B cell (primary cell): ENCODE measurements around the gene TKTL1. TPM values are rescaled to one million over a fixed set of nuclear protein-coding genes. Genes with fewer than 3 reads are reported as not detected.

Experiments used
- ATAC-seq: fragments of 200-7000 bp; cut with Tn5 transposase; one replicate; pipeline ENCODE4 v1.10.0; 2021; ENCODE audit warnings: low read depth, mild to moderate bottlenecking, moderate number of reproducible peaks, moderate library complexity
- CTCF ChIA-PET: fragments of 350-600 bp; sonication (Branson Sonifier 250); formaldehyde crosslinking; loops from one replicate; lab custom pipeline; 2021; ENCODE audit warnings: antibody characterized with exemption, inconsistent platforms; lab: Charles Lee
- POLR2A ChIA-PET: fragments of 350-600 bp; sonication (Branson Sonifier 250); formaldehyde crosslinking; loops from one replicate; lab custom pipeline; 2021; ENCODE audit warnings: antibody characterized with exemption; lab: Charles Lee
- DNase-seq: peaks from one replicate; pipeline ENCODE4 v3.0.0; 2013
- H2AFZ ChIP-seq: 2 replicates; pipeline ENCODE4 v1.6.1; 2012; ENCODE audit warnings: mild to moderate bottlenecking, low read depth, low read length; ENCODE audit not compliant: insufficient read depth, poor library complexity, severe bottlenecking
- H3K27ac ChIP-seq, 2 donors: 1 replicate in 1 of 2; 2 replicates in 1 of 2; pipeline ENCODE4 v1.5.1; 2012 to 2013; ENCODE audit warnings: low read length in 2 of 2, mild to moderate bottlenecking in 2 of 2, moderate library complexity in 1 of 2
- H3K27me3 ChIP-seq, 4 experiments: fragments of 200-600 bp in 1 of 4; sonication (generic) in 1 of 4; replicated peaks in 1 of 4; 1 replicate in 2 of 4; 2 replicates in 2 of 4; pipeline versions ENCODE4 v1.6.1 to v1.7.0; 2013 to 2016; ENCODE audit warnings: low read length in 3 of 4, mild to moderate bottlenecking in 2 of 4, mixed read lengths in 1 of 4, moderate library complexity in 1 of 4; ENCODE audit not compliant: insufficient read depth in 4 of 4, control insufficient read depth in 3 of 4; ENCODE audit errors: control extremely low read depth in 1 of 4
- H3K36me3 ChIP-seq, 2 experiments: replicated peaks in 1 of 2; 1 replicate in 1 of 2; 2 replicates in 1 of 2; pipeline versions ENCODE4 v1.6.1 to v1.7.1; 2013; ENCODE audit warnings: low read length in 1 of 2; ENCODE audit not compliant: insufficient read depth in 2 of 2, control insufficient read depth in 1 of 2; ENCODE audit errors: control extremely low read depth in 1 of 2, extremely low read depth in 1 of 2
- H3K4me1 ChIP-seq, 2 donors: fragments of 200-600 bp in 1 of 2; sonication (generic) in 1 of 2; 1 replicate in 1 of 2; 2 replicates in 1 of 2; pipeline versions ENCODE4 v1.5.1 to v1.6.1; 2013 to 2017; ENCODE audit warnings: low read length in 2 of 2; ENCODE audit not compliant: control insufficient read depth in 2 of 2, insufficient read depth in 2 of 2
- H3K4me2 ChIP-seq: replicated peaks from 2 replicates; pipeline ENCODE3; 2012; ENCODE audit warnings: mild to moderate bottlenecking, low read depth, low read length; ENCODE audit not compliant: poor library complexity, severe bottlenecking
- H3K4me3 ChIP-seq, 5 experiments: fragments of 200-600 bp in 1 of 5; sonication (generic) in 1 of 5; 1 replicate in 3 of 5; 2 replicates in 2 of 5; pipeline versions ENCODE4 v1.5.1 to v1.7.0; 2011 to 2016; ENCODE audit warnings: low read length in 4 of 5, mild to moderate bottlenecking in 4 of 5, low read depth in 2 of 5, control low read depth in 1 of 5, moderate library complexity in 1 of 5; ENCODE audit not compliant: insufficient read depth in 1 of 5; ENCODE audit errors: control extremely low read depth in 1 of 5, extremely low read depth in 1 of 5
- H3K79me2 ChIP-seq: fragments of 200-600 bp; sonication (generic); one replicate; pipeline ENCODE4 v1.6.0; 2016; ENCODE audit warnings: low read length; ENCODE audit not compliant: control insufficient read depth, insufficient read depth
- H3K9ac ChIP-seq: fragments of 200-600 bp; sonication (generic); 2 replicates; pipeline ENCODE4 v1.6.1; 2017; ENCODE audit warnings: mild to moderate bottlenecking, low read length, moderate library complexity
- H3K9me3 ChIP-seq, 3 donors: one replicate each; pipeline versions ENCODE4 v1.6.1 to v1.7.1; 2013; ENCODE audit warnings: low read length in 2 of 3; ENCODE audit not compliant: control insufficient read depth in 2 of 3, insufficient read depth in 1 of 3; ENCODE audit errors: control extremely low read depth in 1 of 3
- H4K20me1 ChIP-seq: 2 replicates; pipeline ENCODE4 v1.6.0; 2012; ENCODE audit warnings: mild to moderate bottlenecking, low read length; ENCODE audit not compliant: insufficient read depth, control insufficient read depth, poor library complexity, severe bottlenecking
- H3K27ac Mint-ChIP-seq: one replicate; pipeline ENCODE4 v1.8.0; 2021; ENCODE audit warnings: mixed read lengths
- H3K27me3 Mint-ChIP-seq: one replicate; pipeline ENCODE4 v1.8.0; 2021; ENCODE audit warnings: mixed read lengths
- H3K4me1 Mint-ChIP-seq: one replicate; pipeline ENCODE4 v1.8.0; 2021; ENCODE audit warnings: mixed read lengths
- H3K4me3 Mint-ChIP-seq: one replicate; pipeline ENCODE4 v1.8.0; 2021; ENCODE audit warnings: mixed read lengths
- H3K9me3 Mint-ChIP-seq: one replicate; pipeline ENCODE4 v1.8.0; 2022; ENCODE audit warnings: mixed read lengths; ENCODE audit not compliant: insufficient read depth
- EZH2 ChIP-seq: IDR thresholded peaks from 2 replicates; pipeline ENCODE4 v1.6.1; 2012; ENCODE audit warnings: borderline replicate concordance, low read depth, mild to moderate bottlenecking, moderate library complexity, low read length; ENCODE audit not compliant: insufficient read depth, poor library complexity, severe bottlenecking
- WGBS: methylation state at CpG from one replicate; pipeline ENCODE4 v1.1.5; 2013; ENCODE audit warnings: missing lambda C conversion rate; ENCODE audit not compliant: insufficient coverage; 5-methylcytosine and 5-hydroxymethylcytosine counted together
- intact Hi-C: fragments of 100-400 bp; cut with micrococcal nuclease; formaldehyde crosslinking; loops from one replicate; pipeline ENCODE4 v1.10.0; 2022
- polyA plus RNA-seq: library from polyadenylated mRNA; depleted of rRNA; stranded (reverse); fragments of >200 nt; gene quantifications from 2 replicates; pipeline ENCODE4 v1.2.3, GENCODE V29; 2012
- total RNA-seq, 2 donors: library from RNA; stranded (reverse); fragments of 120-200 nt in 1 of 2; gene quantifications; 1 replicate in 1 of 2; 2 replicates in 1 of 2; pipeline versions ENCODE4 v1.2.3 to v1.2.4, GENCODE V29; 2013 to 2022
- TF ChIP-seq, protein P1 (sequence below): fragments of 200-600 bp; IDR thresholded peaks from one replicate; pipeline ENCODE4 v1.8.0; 2022; ENCODE audit warnings: antibody characterized with exemption, mild to moderate bottlenecking

The TKTL1 gene
- total and polyA plus RNA-seq, 2 donors (not counting 1 experiment from before 2014, with no cell fraction given) = 0.18 to 0.96 TPM

DNA sequence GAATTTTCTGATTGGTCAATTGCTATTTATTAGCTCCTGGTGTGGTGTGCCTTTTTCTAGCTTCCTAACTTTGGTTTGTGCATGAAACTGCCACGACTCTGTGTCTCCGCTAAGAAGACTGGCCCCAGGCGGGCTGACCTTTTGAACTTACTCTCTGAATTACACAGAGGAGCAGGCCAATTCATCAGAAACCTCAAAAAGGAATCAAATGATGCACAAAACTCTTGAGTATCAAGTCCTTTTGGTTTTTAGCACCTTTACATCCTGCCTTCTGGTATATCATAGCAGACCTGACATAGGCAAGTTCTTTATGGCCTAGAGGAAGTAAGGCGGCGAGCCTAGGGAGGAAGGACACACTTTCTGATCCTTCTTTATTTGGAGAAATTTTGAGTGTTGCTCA, 17.6 kb downstream of the TKTL1 start:
- DNase-seq (no peak), ATAC-seq (no peak)
- Mint-ChIP-seq H3K9me3 (no peaks in the 10 kb centered on the region), H3K27ac (no peak overlapping the region), H3K27me3 (no peaks in the 10 kb centered on the region), H3K4me1 (peaks cover 23% of the 10 kb centered on the region), H3K4me3 (no peak overlapping the region)
- Histone ChIP-seq H4K20me1 (no peaks in the 10 kb centered on the region), H2AFZ (no peak overlapping the region), H3K79me2 (no peaks in the 10 kb centered on the region), H3K27ac (no peak overlapping the region), H3K4me3 (no peak overlapping the region), H3K4me2 (no peak overlapping the region), H3K9me3 (peaks cover 0 to under 1% (median 0%) of the 10 kb centered on the region in 3 donors), H3K36me3 (no peaks in the 10 kb centered on the region), H3K4me1 (peaks cover 14 to 17% of the 10 kb centered on the region in 2 donors), H3K9ac (no peak overlapping the region), H3K27me3 (no peaks in the 10 kb centered on the region)
- TF ChIP-seq EZH2 = no peak
- TF ChIP-seq, protein P1, sequence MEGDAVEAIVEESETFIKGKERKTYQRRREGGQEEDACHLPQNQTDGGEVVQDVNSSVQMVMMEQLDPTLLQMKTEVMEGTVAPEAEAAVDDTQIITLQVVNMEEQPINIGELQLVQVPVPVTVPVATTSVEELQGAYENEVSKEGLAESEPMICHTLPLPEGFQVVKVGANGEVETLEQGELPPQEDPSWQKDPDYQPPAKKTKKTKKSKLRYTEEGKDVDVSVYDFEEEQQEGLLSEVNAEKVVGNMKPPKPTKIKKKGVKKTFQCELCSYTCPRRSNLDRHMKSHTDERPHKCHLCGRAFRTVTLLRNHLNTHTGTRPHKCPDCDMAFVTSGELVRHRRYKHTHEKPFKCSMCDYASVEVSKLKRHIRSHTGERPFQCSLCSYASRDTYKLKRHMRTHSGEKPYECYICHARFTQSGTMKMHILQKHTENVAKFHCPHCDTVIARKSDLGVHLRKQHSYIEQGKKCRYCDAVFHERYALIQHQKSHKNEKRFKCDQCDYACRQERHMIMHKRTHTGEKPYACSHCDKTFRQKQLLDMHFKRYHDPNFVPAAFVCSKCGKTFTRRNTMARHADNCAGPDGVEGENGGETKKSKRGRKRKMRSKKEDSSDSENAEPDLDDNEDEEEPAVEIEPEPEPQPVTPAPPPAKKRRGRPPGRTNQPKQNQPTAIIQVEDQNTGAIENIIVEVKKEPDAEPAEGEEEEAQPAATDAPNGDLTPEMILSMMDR = no peak
- CTCF ChIA-PET = interaction anchor here (1.3 kb wide), 1 partner anchor 13 kb away, joined by 4 read pairs; no protein-coding TSS in a partner anchor
- no CpG with 5 or more reads among the region's 5 CpGs for WGBS
- intact Hi-C loops = no loop called here
- POLR2A ChIA-PET = no interaction called here

DNA sequence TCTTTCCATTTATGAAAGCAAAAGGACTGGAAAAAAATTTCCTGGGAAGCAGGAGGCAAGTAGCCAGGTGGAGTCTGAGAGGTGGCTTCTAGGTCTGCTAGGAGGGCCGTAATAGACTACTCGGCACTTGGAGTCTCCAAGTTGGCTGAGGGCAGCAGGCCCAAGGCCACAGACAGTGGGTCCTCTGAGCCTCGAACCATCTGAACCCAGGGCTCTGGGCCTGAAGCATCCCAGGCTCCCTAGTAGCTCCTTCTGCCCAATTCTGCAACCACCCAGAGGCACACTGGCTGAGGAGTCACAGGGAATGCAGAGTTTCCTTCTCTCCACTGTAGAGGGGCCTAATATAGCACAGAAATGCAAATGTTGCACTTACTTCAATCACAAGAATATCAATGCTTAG, 19.8 kb downstream of the TKTL1 start:
- Histone ChIP-seq H3K36me3 (no peaks in the 10 kb centered on the region), H3K79me2 (no peaks in the 10 kb centered on the region), H3K4me2 (no peak overlapping the region), H3K9ac (no peak overlapping the region), H2AFZ (no peak overlapping the region), H3K4me1 (peaks cover 6 to 9% of the 10 kb centered on the region in 2 donors), H4K20me1 (no peaks in the 10 kb centered on the region), H3K27ac (no peak overlapping the region), H3K27me3 (no peaks in the 10 kb centered on the region), H3K9me3 (no peaks in the 10 kb centered on the region), H3K4me3 (no peak overlapping the region)
- Mint-ChIP-seq H3K9me3 (no peaks in the 10 kb centered on the region), H3K27ac (no peak overlapping the region), H3K4me3 (no peak overlapping the region), H3K4me1 (peaks cover 17% of the 10 kb centered on the region), H3K27me3 (no peaks in the 10 kb centered on the region)
- no peak for ATAC-seq
- CTCF ChIA-PET = interaction anchor here (0.7 to 1.3 kb wide), 2 partner anchors 10 to 179 kb away, joined by 3 read pairs; no protein-coding TSS in a partner anchor
- no peak for TF ChIP-seq EZH2
- TF ChIP-seq, protein P1 = no peak
- DNase-seq = no peak
- POLR2A ChIA-PET = no interaction called here
- WGBS = no CpG with 5 or more reads among the region's 3 CpGs
- intact Hi-C loops = no loop called here
